HG02623 (cell line): ENCODE results near the gene SLC22A31.

Experiments used
- ATAC-seq: cut with Tn5 transposase; IDR thresholded peaks from one replicate; pipeline ENCODE4 v1.9.1; 2021; ENCODE audit warnings: moderate library complexity; ENCODE audit not compliant: unreplicated experiment

The SLC22A31 gene

DNA sequence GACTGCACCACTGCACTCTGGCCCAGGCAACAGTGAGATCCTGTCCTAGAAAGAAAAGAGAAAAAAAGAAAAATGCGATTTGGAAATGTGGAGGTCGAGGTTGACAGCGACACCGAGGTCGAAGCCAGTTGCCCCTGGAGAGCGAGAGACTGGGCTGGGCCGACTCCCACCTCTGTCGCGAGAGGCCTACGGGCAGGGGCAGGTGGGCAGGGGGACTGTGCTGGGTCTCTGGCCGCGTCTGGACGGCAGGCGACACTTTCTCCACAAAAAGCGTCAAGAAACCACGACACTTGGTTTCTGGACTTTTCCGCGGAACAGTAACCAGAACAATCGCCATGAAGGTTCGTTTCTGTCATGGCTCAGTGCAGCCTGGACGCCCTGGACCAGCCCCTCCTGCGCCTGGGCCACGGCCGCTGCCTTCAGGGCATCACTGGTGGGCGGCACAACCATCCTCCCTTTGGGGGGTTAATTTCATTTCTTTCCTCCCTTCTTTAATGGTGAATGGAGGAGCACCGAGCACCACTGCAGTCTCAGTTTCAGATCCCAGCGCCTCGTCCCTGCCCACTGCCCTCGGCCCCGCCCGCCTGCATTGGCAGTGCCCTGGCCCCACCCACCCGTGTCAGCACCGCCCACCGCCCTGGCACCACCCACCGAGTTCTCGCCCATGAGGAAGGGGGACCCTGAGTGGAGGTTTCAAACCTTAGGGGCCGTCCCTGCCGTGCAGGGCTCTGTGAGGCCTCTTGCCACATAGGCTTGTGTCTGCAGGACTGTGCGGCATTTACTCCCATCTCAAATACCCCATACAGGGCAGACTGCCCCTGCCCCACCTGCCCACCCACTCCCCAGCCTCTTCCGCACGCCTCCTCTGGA, 47.3 kb downstream of the SLC22A31 start:
- no peak for ATAC-seq

DNA sequence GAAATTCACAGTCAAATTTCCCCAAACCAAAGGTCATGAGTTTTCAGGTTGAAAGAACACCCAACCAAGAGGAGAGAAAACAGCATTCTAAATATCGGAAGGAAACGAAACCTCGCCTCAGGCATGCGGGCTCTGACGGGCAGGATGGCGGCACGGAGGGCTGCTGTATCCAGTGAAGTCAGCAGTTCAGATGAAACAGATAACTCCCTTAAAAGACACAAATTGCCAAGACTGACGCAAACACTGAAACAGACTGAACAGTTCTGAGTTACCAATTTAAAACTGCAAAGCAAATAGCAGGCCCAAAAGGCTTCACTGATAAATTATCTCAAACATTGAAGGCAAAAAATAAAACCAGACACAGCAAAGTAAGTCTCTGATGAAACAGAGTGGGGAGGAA, 49.4 kb downstream of the SLC22A31 start:
- ATAC-seq, result no peak

DNA sequence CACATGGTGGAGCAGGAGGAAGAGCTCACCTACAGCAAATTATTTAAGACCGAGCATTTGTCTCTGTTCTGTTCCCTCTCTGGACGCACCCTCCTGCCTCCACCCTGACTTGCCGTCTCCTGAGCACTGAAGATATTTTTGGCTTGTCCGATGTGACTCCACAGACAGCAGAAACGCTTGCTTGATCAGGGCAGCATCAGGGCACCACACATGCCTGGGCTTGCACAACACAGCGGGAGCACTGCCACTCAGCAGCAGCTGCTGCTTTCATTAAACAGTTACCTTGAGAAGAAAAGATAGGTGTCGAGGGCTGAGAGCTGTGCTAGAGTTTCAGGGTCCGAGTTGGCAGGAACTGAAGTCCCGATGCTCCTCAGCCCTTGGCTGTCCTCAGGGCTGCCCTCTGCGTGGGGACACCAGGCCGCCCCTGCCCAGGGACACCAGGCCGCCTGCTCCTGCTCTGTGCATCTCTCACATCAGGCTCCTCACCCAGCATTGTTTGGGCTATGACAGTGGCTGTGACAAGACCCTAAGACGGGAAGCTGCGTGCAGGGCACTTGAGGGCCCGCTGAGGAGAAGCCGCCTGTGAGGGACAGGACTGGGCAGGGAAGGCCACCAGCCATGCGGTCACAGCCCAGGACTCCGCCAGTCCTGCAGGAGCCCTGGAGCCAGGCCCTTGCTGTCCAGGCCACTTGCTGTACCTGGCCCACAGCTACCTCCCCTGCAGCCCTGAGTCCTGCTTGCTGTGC, 50.1 kb downstream of the SLC22A31 start:
- ATAC-seq, result no peak

DNA sequence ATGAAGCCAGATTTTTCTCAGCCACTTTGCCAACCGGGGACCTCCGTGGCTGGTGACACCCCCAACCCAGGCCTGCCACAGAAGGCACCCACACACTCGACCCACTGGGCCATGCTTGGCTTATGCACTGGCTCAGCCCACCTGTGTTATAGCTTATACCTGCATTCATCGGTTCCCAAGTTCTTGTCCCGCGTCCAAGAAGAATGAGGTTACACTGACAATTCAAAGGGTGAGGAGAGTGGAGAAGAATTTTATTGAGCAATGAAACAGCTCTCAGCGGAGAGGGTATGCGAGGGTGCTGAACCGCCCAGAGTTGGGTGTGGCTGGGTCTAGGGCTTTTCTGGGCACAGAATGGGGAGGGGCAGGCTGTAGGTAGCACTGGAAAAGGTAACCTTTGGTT, 51.0 kb downstream of the SLC22A31 start:
- ATAC-seq, result no peak

DNA sequence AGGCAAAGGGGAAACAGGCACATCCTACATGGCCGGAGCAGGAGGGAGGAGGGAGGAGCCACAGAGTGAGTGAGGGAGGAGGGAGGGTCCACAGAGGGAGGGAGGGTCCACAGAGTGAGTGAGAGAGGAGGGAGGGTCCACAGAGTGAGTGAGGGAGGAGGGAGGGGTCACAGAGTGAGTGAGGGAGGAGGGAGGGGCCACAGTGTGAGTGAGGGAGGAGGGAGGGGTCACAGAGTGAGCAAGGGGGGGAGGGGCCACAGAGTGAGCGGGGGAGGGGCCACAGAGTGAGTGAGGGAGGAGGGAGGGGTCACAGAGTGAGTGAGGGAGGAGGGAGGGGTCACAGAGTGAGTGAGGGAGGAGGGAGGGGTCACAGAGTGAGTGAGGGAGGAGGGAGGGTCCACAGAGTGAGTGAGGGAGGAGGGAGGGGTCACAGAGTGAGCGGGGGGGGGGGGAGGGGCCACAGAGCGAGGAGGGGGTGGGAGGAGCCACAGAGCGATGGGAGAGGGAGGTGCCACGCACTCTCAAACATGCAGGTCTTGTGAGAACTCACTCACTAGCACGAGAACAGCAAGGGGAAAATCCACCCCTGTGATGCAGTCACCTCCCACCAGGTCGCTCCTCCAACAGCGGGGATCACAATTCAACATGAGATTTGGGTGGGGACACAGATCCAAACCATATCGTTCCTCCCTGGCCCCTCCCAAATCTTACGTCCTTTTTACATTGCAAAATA, 53.1 kb downstream of the SLC22A31 start:
- no peak for ATAC-seq

DNA sequence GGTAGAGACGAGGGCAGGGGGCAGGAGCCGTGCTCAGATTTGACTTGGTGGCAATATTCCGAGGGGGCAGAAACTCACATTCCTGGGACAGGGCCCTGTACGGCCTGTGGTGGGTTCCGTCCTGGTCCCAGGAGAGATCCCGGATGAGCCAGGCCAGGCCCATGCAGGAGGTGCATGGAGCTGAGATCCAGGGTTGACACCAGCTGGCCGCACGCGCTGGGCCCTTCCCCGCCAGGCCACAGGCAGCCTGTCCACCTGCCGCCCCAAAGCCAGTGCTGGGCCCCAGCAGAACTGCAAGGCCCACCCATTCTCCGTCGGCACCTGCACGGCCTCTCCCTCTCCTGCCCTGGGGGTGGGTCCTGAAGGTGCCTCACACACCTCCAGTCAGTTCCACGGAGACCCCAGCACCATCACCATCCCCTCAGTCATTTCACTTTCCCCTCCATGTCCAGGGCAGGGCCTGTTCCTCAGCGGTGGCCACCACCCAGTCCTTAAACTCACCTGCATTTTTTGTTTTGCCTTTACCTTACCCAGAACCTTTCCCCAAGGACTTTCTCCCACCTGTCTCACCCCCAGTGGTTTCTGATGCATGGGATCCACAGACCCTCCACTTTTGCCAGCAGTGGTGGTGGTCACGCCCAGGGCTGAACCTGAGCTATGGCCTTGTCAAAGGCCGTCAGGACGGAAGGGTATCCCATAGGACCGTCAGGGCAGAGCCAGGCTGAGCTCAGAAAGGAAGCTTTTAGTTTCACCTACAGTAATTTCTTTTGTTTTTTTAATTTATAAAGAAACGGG, 53.9 kb downstream of the SLC22A31 start:
- ATAC-seq, result no peak
